Colonic mucosa (tissue), 4 donors: ENCODE results near the gene CYP4A22. TPM values are rescaled to one million over a fixed set of nuclear protein-coding genes. Genes with fewer than 3 reads are reported as not detected.

ENCODE experiments used
- DNase-seq: peaks from one replicate; pipeline ENCODE4 v3.0.0-alpha.2; 2020
- H3K27ac ChIP-seq: fragments of 200-600 bp; one replicate; pipeline ENCODE4 v1.8.0; 2021
- H3K27me3 ChIP-seq: fragments of 200-600 bp; one replicate; pipeline ENCODE4 v1.8.0; 2021
- H3K36me3 ChIP-seq: fragments of 200-600 bp; one replicate; pipeline ENCODE4 v1.8.0; 2021
- H3K4me1 ChIP-seq: fragments of 200-600 bp; one replicate; pipeline ENCODE4 v1.8.0; 2021; ENCODE audit warnings: mild to moderate bottlenecking
- H3K4me3 ChIP-seq: fragments of 200-600 bp; one replicate; pipeline ENCODE4 v1.8.0; 2021
- H3K9ac ChIP-seq, 2 donors: one replicate each; pipeline ENCODE4 v1.7.0; 2013; ENCODE audit warnings: control low read depth in 2 of 2, low read depth in 2 of 2, low read length in 2 of 2
- H3K9me3 ChIP-seq: fragments of 200-600 bp; one replicate; pipeline ENCODE4 v1.8.0; 2021
- CTCF ChIP-seq: fragments of 200-600 bp; IDR thresholded peaks from one replicate; pipeline ENCODE4 v1.8.0; 2022; ENCODE audit warnings: antibody characterized with exemption, mild to moderate bottlenecking
- intact Hi-C: fragments of 100-400 bp; cut with DNase I; formaldehyde crosslinking; loops from one replicate; pipeline ENCODE4 v1.14.1; 2022
- total RNA-seq, 2 donors: library from RNA; stranded (reverse); fragmentation: NEBNext Ultra II Directional in 1 of 2; extraction: Animal tissue kit (Norgen Biotek cat#: 25700) in 1 of 2; gene quantifications; one replicate each; pipeline ENCODE4 v1.2.1, GENCODE V29; 2021
- donor health status: healthy.
- donor health status: DM: no; HTN: no; CAD: no.
- donor health status: DM: no; HTN: no; CAD: no.

Gene CYP4A22
- total RNA-seq, 2 donors from 2014 or later = not detected

- H3K4me3 ChIP-seq = no peak overlapping the region
- H3K36me3 ChIP-seq = no peaks in the 10 kb centered on the region
- H3K27ac ChIP-seq = no peak overlapping the region
- H3K27me3 ChIP-seq = no peaks in the 10 kb centered on the region
- DNase-seq = peak; percentile 67
- H3K9ac ChIP-seq = no peak overlapping the region
- TF ChIP-seq CTCF = peak; percentile 91
- H3K9me3 ChIP-seq = no peaks in the 10 kb centered on the region
- intact Hi-C loops = no loop called here
- no peaks in the 10 kb centered on the region for H3K4me1 ChIP-seq
Measured at GRCh38 chr1:47175227-47175934, 38.1 kb downstream of the CYP4A22 start.

- Histone ChIP-seq H3K36me3 (no peaks in the 10 kb centered on the region), H3K9ac (peak overlapping the region in 1 of 2 donors; percentile 12), H3K27ac (no peak overlapping the region), H3K27me3 (no peaks in the 10 kb centered on the region), H3K4me1 (no peaks in the 10 kb centered on the region), H3K9me3 (no peaks in the 10 kb centered on the region), H3K4me3 (no peak overlapping the region)
- no peak for TF ChIP-seq CTCF
- intact Hi-C loops = loop anchor here (2.0 kb wide), 1 partner anchor 85 kb away; no protein-coding TSS in a partner anchor
- DNase-seq = no peak
Measured at GRCh38 chr1:47178020-47178419, 40.8 kb downstream of the CYP4A22 start.

GRCh38 chr1:47178654-47179016, 41.4 kb downstream of the CYP4A22 start:
- intact Hi-C loops = loop anchor here (2.0 kb wide), 1 partner anchor 84 kb away; no protein-coding TSS in a partner anchor
- no peak for DNase-seq

GRCh38 chr1:47179017-47179987, 42.1 kb downstream of the CYP4A22 start:
- Histone ChIP-seq H3K4me1 (no peaks in the 10 kb centered on the region), H3K36me3 (no peaks in the 10 kb centered on the region), H3K27ac (peak overlapping the region; percentile 78), H3K9me3 (no peaks in the 10 kb centered on the region), H3K9ac (peak overlapping the region; percentile 19 to 84), H3K4me3 (peak overlapping the region; percentile 28), H3K27me3 (no peaks in the 10 kb centered on the region)
- peak; percentile 77 for TF ChIP-seq CTCF
- DNase-seq = peak; percentile 92
- intact Hi-C loops = loop anchor here (2.0 kb wide), 1 partner anchor 83 kb away; no protein-coding TSS in a partner anchor

More at GRCh38 chr1:47178654-47179016, 41.4 kb downstream of the CYP4A22 start:
- H3K27ac ChIP-seq = no peak overlapping the region
- no peaks in the 10 kb centered on the region for H3K36me3 ChIP-seq
- H3K4me1 ChIP-seq = no peaks in the 10 kb centered on the region
- H3K4me3 ChIP-seq = no peak overlapping the region
- no peaks in the 10 kb centered on the region for H3K9me3 ChIP-seq
- H3K27me3 ChIP-seq = no peaks in the 10 kb centered on the region
- no peak overlapping the region for H3K9ac ChIP-seq
- TF ChIP-seq CTCF = no peak

- Histone ChIP-seq H3K27me3 (no peaks in the 10 kb centered on the region), H3K4me1 (no peaks in the 10 kb centered on the region), H3K27ac (peak overlapping the region; percentile 78), H3K36me3 (no peaks in the 10 kb centered on the region), H3K9me3 (no peaks in the 10 kb centered on the region), H3K4me3 (peak overlapping the region; percentile 28), H3K9ac (peak overlapping the region in 1 of 2 donors; percentile 84)
- DNase-seq = no peak
- no peak for TF ChIP-seq CTCF
- intact Hi-C loops = loop anchor here (2.0 to 10.0 kb wide), 2 partner anchors 83 to 245 kb away; no protein-coding TSS in a partner anchor
Measured at GRCh38 chr1:47179988-47180563, 42.8 kb downstream of the CYP4A22 start.
